Measurements from ENCODE around the gene PADI3. TPM values are rescaled to one million over a fixed set of nuclear protein-coding genes. Genes with fewer than 3 reads are reported as not detected.

Gene PADI3
- total and polyA plus RNA-seq, 10 donors: not detected

- H3K27me3 ChIP-seq (replicated peaks in 1 of 7): peaks cover 0 to 9% (median 0%) of the 10 kb centered on the region in 7 donors
- no peak overlapping the region for H3K4me3 ChIP-seq
- 33 to 50% (median 46%) methylated on average over 9 of the region's 9 CpGs for WGBS, 5 donors
- H3K9me3 ChIP-seq: no peaks in the 10 kb centered on the region
- no peak for TF ChIP-seq POLR2A (IDR thresholded peaks at IDR 0.05)
- TF ChIP-seq, protein P1, sequence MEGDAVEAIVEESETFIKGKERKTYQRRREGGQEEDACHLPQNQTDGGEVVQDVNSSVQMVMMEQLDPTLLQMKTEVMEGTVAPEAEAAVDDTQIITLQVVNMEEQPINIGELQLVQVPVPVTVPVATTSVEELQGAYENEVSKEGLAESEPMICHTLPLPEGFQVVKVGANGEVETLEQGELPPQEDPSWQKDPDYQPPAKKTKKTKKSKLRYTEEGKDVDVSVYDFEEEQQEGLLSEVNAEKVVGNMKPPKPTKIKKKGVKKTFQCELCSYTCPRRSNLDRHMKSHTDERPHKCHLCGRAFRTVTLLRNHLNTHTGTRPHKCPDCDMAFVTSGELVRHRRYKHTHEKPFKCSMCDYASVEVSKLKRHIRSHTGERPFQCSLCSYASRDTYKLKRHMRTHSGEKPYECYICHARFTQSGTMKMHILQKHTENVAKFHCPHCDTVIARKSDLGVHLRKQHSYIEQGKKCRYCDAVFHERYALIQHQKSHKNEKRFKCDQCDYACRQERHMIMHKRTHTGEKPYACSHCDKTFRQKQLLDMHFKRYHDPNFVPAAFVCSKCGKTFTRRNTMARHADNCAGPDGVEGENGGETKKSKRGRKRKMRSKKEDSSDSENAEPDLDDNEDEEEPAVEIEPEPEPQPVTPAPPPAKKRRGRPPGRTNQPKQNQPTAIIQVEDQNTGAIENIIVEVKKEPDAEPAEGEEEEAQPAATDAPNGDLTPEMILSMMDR (IDR thresholded peaks at IDR 0.05 in 8 of 11, conservative IDR thresholded peaks at IDR 0.05 in 3 of 11): no peak
- TF ChIP-seq POLR2AphosphoS5 (IDR thresholded peaks at IDR 0.05): no peak
- H3K36me3 ChIP-seq: no peaks in the 10 kb centered on the region
- no peak overlapping the region for H3K27ac ChIP-seq
- DNase-seq: peak; percentile 29
- intact Hi-C loops (cut with DNase I; ENCODE audit: low total_unique reads): no loop called here
- H3K4me1 ChIP-seq: peaks cover 0 to 9% (median 0%) of the 10 kb centered on the region in 6 donors
Observed at GRCh38 chr1:17201201-17202021, 47.5 kb upstream of the PADI3 start.

DNA sequence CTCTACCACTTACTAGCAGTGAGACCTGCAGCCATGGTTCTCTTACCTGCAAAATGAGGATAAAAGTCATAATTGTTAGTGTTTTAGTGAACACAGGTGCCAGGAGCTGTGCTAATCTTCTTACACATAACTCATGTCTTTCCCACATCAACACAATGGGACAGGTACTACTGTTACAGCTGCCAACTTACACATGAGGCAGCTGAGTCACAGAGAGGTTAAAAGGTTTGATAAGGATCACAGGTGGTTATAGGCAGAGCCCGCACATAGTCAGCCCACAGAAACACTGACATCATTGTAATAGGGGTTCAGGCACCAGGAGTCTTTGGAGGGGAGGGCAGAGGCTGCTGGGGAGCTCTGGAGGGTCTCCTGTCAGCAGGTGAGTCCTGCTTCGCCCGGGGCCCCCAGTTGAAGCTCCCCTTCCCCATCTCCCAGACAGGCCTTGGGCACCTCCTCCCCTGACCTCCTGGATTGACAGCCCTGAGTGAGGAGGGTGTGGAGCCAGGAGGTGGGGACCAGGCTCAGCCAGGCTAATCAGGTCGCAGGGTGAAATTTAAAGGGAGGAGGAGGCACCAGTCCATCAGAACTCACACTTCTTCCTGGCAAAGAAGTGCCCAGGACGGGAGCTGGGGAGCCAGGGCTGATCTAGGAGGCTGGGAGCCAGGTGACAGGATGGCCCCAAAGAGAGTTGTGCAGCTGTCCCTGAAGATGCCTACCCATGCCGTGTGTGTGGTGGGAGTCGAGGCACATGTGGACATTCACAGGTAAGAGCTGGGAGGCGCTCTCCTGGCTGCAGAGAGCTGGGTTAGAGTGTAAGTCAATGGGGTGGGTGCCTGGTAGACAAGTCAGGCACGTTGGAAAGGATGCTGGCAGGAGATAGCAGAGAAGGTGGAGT lies 44.1 kb upstream of the PADI3 start, which contains the start of gene PADI1:
TSS of gene PADI1 (plus strand) at position 583 of the 895 bp plus-strand sequence. CDS start at position 673, 90 bp downstream.
- intact Hi-C loops (cut with DNase I; ENCODE audit: low total_unique reads): no loop called here
- Histone ChIP-seq H3K4me1 (peaks cover 6 to 33% (median 19%) of the 10 kb centered on the region in 6 donors), H3K9me3 (no peaks in the 10 kb centered on the region), H3K4me3 (no peak within 1 kb of the TSS), H3K36me3 (no peaks in the 10 kb centered on the region), H3K27me3 (replicated peaks in 1 of 7) (no peaks in the 10 kb centered on the region), H3K27ac (no peak within 1 kb of the TSS)
- peak; percentile 46 for DNase-seq
- 78 to 84% (median 81%) methylated on average over 9 of the region's 9 CpGs for WGBS, 5 donors
- no peak for TF ChIP-seq POLR2AphosphoS5 (IDR thresholded peaks at IDR 0.05)
- no peak for TF ChIP-seq POLR2A (IDR thresholded peaks at IDR 0.05)
- TF ChIP-seq, protein P1 (IDR thresholded peaks at IDR 0.05 in 8 of 11, conservative IDR thresholded peaks at IDR 0.05 in 3 of 11): no peak

- no peaks in the 10 kb centered on the region for H3K27me3 ChIP-seq (replicated peaks in 1 of 7)
- H3K36me3 ChIP-seq: no peaks in the 10 kb centered on the region
- peaks cover 6 to 33% (median 19%) of the 10 kb centered on the region in 6 donors for H3K4me1 ChIP-seq
- TF ChIP-seq POLR2A (IDR thresholded peaks at IDR 0.05): no peak
- no peak for TF ChIP-seq POLR2AphosphoS5 (IDR thresholded peaks at IDR 0.05)
- TF ChIP-seq, protein P1 (IDR thresholded peaks at IDR 0.05 in 8 of 11, conservative IDR thresholded peaks at IDR 0.05 in 3 of 11): no peak
- intact Hi-C loops (cut with DNase I; ENCODE audit: low total_unique reads): no loop called here
- no peak overlapping the region for H3K27ac ChIP-seq
- no peak overlapping the region for H3K4me3 ChIP-seq
- H3K9me3 ChIP-seq: no peaks in the 10 kb centered on the region
- no peak for DNase-seq
- WGBS, 5 donors: 86 to 95% (median 91%) methylated on average over 7 of the region's 7 CpGs
Observed at GRCh38 chr1:17205652-17206051, 43.2 kb upstream of the PADI3 start.

Measured in spleen (tissue), 11 donors.